Stimulated activated naive CD8-positive, alpha-beta T cell treated with anti-CD3 and anti-CD28 coated beads, Interleukin-15, Interleukin-2, amounts not matched to agents 100 U/mL and 50 U/mL, for 24 hours (primary cell): ENCODE measurements around the gene GRM7.

Experiments
- ATAC-seq: fragments of 150-1000 bp; cut with Tn5 transposase; one replicate; pipeline ENCODE4 v1.10.0; 2021
- DNase-seq: peaks from one replicate; pipeline ENCODE4 v3.0.0; 2021

The GRM7 gene

GRCh38 chr3:7657214-7658112 is 796.5 kb downstream of the GRM7 start:
- no peak for ATAC-seq

GRCh38 chr3:7658294-7658693 is 797.4 kb downstream of the GRM7 start:
- ATAC-seq = no peak
- no peak for DNase-seq

More at GRCh38 chr3:7657214-7658112, 796.5 kb downstream of the GRM7 start:
- no peak for DNase-seq

GRCh38 chr3:7659079-7659478 is 798.2 kb downstream of the GRM7 start:
- ATAC-seq = no peak
- no peak for DNase-seq

GRCh38 chr3:7663771-7664170 is 802.9 kb downstream of the GRM7 start:
- DNase-seq (no peak), ATAC-seq (no peak)

- no peak for DNase-seq
- ATAC-seq = no peak
Measured at GRCh38 chr3:7667774-7668173, 806.9 kb downstream of the GRM7 start.

- DNase-seq (no peak), ATAC-seq (no peak)
Measured at GRCh38 chr3:7669641-7670040, 808.7 kb downstream of the GRM7 start.

GRCh38 chr3:7678521-7678920 is 817.6 kb downstream of the GRM7 start:
- DNase-seq (no peak), ATAC-seq (no peak)

- ATAC-seq (no peak), DNase-seq (no peak)
Measured at GRCh38 chr3:7682822-7683229, 821.9 kb downstream of the GRM7 start.

- ATAC-seq (no peak), DNase-seq (no peak)
Measured at GRCh38 chr3:7683426-7683825, 822.5 kb downstream of the GRM7 start.

GRCh38 chr3:7684182-7684715 is 823.3 kb downstream of the GRM7 start:
- no peak for DNase-seq
- no peak for ATAC-seq

GRCh38 chr3:7687428-7688147 is 826.7 kb downstream of the GRM7 start:
- no peak for ATAC-seq
- DNase-seq = no peak

GRCh38 chr3:7692866-7693265 is 832.0 kb downstream of the GRM7 start:
- ATAC-seq (no peak), DNase-seq (no peak)

GRCh38 chr3:7693976-7694375 is 833.1 kb downstream of the GRM7 start:
- no peak for ATAC-seq
- no peak for DNase-seq

- ATAC-seq = no peak
- DNase-seq = no peak
Measured at GRCh38 chr3:7695049-7695448, 834.1 kb downstream of the GRM7 start.

- DNase-seq (no peak), ATAC-seq (no peak)
Measured at GRCh38 chr3:7696320-7696719, 835.4 kb downstream of the GRM7 start.

- ATAC-seq (no peak), DNase-seq (no peak)
Measured at GRCh38 chr3:7697548-7697947, 836.6 kb downstream of the GRM7 start.

- no peak for ATAC-seq
- no peak for DNase-seq
Measured at GRCh38 chr3:7700539-7700938, 839.6 kb downstream of the GRM7 start.

GRCh38 chr3:7700977-7701376 is 840.1 kb downstream of the GRM7 start:
- DNase-seq (no peak), ATAC-seq (no peak)

- no peak for DNase-seq
Measured at GRCh38 chr3:7707187-7707586, 846.3 kb downstream of the GRM7 start.

GRCh38 chr3:7709376-7710082 is 848.6 kb downstream of the GRM7 start:
- DNase-seq (no peak), ATAC-seq (no peak)

More at GRCh38 chr3:7707187-7707586, 846.3 kb downstream of the GRM7 start:
- ATAC-seq = no peak

GRCh38 chr3:7710284-7710683 is 849.4 kb downstream of the GRM7 start:
- ATAC-seq = no peak
- DNase-seq = no peak

GRCh38 chr3:7713724-7714123 is 852.8 kb downstream of the GRM7 start:
- DNase-seq (no peak), ATAC-seq (no peak)
